Spleen (tissue), 11 donors: ENCODE data around the gene PLVAP. TPM values are rescaled to one million over a fixed set of nuclear protein-coding genes. Genes with fewer than 3 reads are reported as not detected.

Experiments
- DNase-seq: peaks from one replicate; pipeline ENCODE4 v3.0.0-alpha.2; 2020
- H3K27ac ChIP-seq, 8 donors: fragments of 200-600 bp; sonication (generic) in 7 of 8; 1 replicate in 4 of 8; 2 replicates in 4 of 8; pipeline versions ENCODE4 v1.5.0 to v1.8.0; 2016 to 2021; ENCODE audit warnings: inconsistent platforms in 4 of 8, mild to moderate bottlenecking in 4 of 8, moderate library complexity in 1 of 8
- H3K27me3 ChIP-seq, 7 donors: fragments of 200-600 bp; sonication (generic) in 6 of 7; replicated peaks in 1 of 7; 1 replicate in 4 of 7; 2 replicates in 3 of 7; pipeline versions ENCODE4 v1.5.0 to v1.8.0; 2016 to 2021; ENCODE audit warnings: inconsistent platforms in 3 of 7, mild to moderate bottlenecking in 1 of 7
- H3K36me3 ChIP-seq, 6 donors: fragments of 200-600 bp; sonication (generic) in 5 of 6; 1 replicate in 4 of 6; 2 replicates in 2 of 6; pipeline versions ENCODE4 v1.5.0 to v1.8.0; 2016 to 2021; ENCODE audit warnings: inconsistent platforms in 2 of 6
- H3K4me1 ChIP-seq, 6 donors: fragments of 200-600 bp; sonication (generic) in 5 of 6; 1 replicate in 3 of 6; 2 replicates in 3 of 6; pipeline versions ENCODE4 v1.5.0 to v1.8.0; 2016 to 2021; ENCODE audit warnings: inconsistent platforms in 3 of 6
- H3K4me3 ChIP-seq, 8 donors: fragments of 200-600 bp; sonication (generic) in 7 of 8; 1 replicate in 4 of 8; 2 replicates in 4 of 8; pipeline versions ENCODE4 v1.5.0 to v1.8.0; 2016 to 2021; ENCODE audit warnings: inconsistent platforms in 4 of 8, mild to moderate bottlenecking in 4 of 8, moderate library complexity in 2 of 8
- H3K9me3 ChIP-seq, 8 donors: fragments of 200-600 bp; sonication (generic) in 7 of 8; 1 replicate in 4 of 8; 2 replicates in 4 of 8; pipeline versions ENCODE4 v1.5.0 to v1.8.0; 2016 to 2021; ENCODE audit warnings: inconsistent platforms in 4 of 8
- CTCF ChIP-seq, 11 experiments: fragments of 200-600 bp in 7 of 11; fragments of 450-650 bp in 4 of 11; sonication (generic) in 4 of 11; IDR thresholded peaks in 8 of 11; conservative IDR thresholded peaks in 3 of 11; 1 replicate in 7 of 11; 2 replicates in 4 of 11; pipeline versions ENCODE4 v1.4.0 to v1.8.0; 2016 to 2021; ENCODE audit warnings: antibody characterized with exemption in 11 of 11, inconsistent platforms in 4 of 11, mild to moderate bottlenecking in 1 of 11
- POLR2A ChIP-seq, 3 donors: fragments of 450-650 bp; IDR thresholded peaks; one replicate each; pipeline ENCODE4 v1.5.1; 2017; ENCODE audit warnings: antibody characterized with exemption in 3 of 3, mild to moderate bottlenecking in 1 of 3
- POLR2AphosphoS5 ChIP-seq, 3 donors: sonication (generic); formaldehyde crosslinking; IDR thresholded peaks; one replicate each; pipeline ENCODE4 v1.5.1; 2017; ENCODE audit warnings: antibody characterized with exemption in 3 of 3
- WGBS, 5 donors: extraction: QIAGEN DNeasy Blood & Tissue Kit in 3 of 5; methylation state at CpG; one replicate each; pipeline versions ENCODE4 v1.1.5 to v1.1.7; 2013 to 2018; 5-methylcytosine and 5-hydroxymethylcytosine counted together
- intact Hi-C: fragments of 100-400 bp; cut with DNase I; formaldehyde crosslinking; loops from one replicate; pipeline ENCODE4 v1.15.0; 2023; ENCODE audit warnings: low total_unique reads
- polyA plus RNA-seq, 3 donors: library from polyadenylated mRNA; stranded (reverse); fragments of 200-250 nt; gene quantifications; one replicate each; pipeline ENCODE4 v1.2.1, GENCODE V29; 2013
- total RNA-seq, 7 donors: library from RNA; depleted of rRNA in 3 of 7; stranded (reverse); fragments of >200 nt in 3 of 7; fragmentation: NEBNext Ultra II Directional in 4 of 7; extraction: Animal tissue kit (Norgen Biotek cat#: 25700) in 4 of 7; gene quantifications; one replicate each; pipeline versions ENCODE4 v1.1.0 to v1.2.1, GENCODE V29; 2016 to 2021
- donor health status: healthy with polysubstance abuse.
- donor health status: DM: no; HTN: no; CAD: no; lungs with moderate emphysema.
- donor health status: DM: no; HTN: no; CAD: no.
- donor health status: Bipolar disorder and iron deficiency.
- donor health status: healthy.
- donor health status: DM: no; HTN: no; CAD: no.
- donor health status: DM: yes; HTN: yes; CAD: no.

The PLVAP gene
- total and polyA plus RNA-seq, 10 donors = 26.6 to 555 (median 266) TPM

DNA sequence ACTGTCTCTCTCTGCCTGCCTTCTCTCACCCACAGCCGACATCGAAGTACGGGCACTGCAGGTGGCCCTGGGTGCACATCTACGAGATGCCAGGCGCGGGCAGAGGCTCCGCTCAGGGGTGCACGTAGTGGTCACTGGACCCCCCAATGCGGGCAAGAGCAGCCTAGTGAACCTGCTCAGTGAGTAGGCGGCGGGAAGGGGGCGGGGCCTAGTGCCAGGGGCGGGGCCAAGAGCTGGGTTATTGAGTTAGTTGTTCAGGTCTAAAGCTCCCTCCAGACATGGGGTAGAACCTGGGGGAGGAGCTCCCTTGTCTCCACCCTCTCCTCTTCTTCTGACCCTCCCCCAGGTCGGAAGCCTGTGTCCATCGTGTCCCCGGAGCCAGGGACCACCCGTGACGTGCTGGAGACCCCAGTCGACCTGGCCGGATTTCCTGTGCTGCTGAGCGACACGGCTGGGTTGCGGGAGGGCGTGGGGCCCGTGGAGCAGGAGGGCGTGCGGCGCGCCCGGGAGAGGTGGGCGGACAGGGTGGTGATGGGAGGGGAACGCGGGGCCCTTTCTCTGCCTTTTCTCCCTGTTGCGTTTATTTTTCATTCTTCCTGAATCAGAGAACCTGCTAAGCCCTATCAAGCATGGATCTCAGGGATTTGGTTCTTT lies 37.9 kb downstream of the PLVAP start:
- Histone ChIP-seq H3K4me1 (peaks cover 14 to 58% (median 36%) of the 10 kb centered on the region in 6 donors), H3K36me3 (peaks cover 0 to 25% (median 8%) of the 10 kb centered on the region in 6 donors), H3K9me3 (no peaks in the 10 kb centered on the region), H3K4me3 (no peak overlapping the region), H3K27me3 (peaks cover 0 to 2% (median 0%) of the 10 kb centered on the region in 7 donors), H3K27ac (no peak overlapping the region)
- TF ChIP-seq POLR2A (IDR thresholded peaks at IDR 0.05) (no peak), POLR2AphosphoS5 (IDR thresholded peaks at IDR 0.05) (no peak), CTCF (IDR thresholded peaks at IDR 0.05 in 8 of 11, conservative IDR thresholded peaks at IDR 0.05 in 3 of 11) (no peak)
- intact Hi-C loops = no loop called here
- peak; percentile 83 for DNase-seq
- WGBS, 5 donors = 90 to 93% (median 91%) methylated on average over 28 to 34 of the region's 34 CpGs

- WGBS, 5 donors = 92 to 94% (median 93%) methylated on average over 17 to 30 of the region's 30 CpGs
- intact Hi-C loops = no loop called here
- Histone ChIP-seq H3K27me3 (peaks cover 0 to 5% (median 0%) of the 10 kb centered on the region in 7 donors), H3K4me3 (peak overlapping the region in 5 of 8 donors; percentile 50 to 83 (median 74)), H3K4me1 (peaks cover 19 to 64% (median 42%) of the 10 kb centered on the region in 6 donors), H3K9me3 (no peaks in the 10 kb centered on the region), H3K27ac (no peak overlapping the region), H3K36me3 (peaks cover 0 to 25% (median 8%) of the 10 kb centered on the region in 6 donors)
- TF ChIP-seq POLR2AphosphoS5 (IDR thresholded peaks at IDR 0.05) (no peak), CTCF (IDR thresholded peaks at IDR 0.05 in 8 of 11, conservative IDR thresholded peaks at IDR 0.05 in 3 of 11) (no peak), POLR2A (IDR thresholded peaks at IDR 0.05) (no peak)
- DNase-seq = peak; percentile 84
Measured at GRCh38 chr19:17338433-17339078, 38.6 kb downstream of the PLVAP start.

- intact Hi-C loops = no loop called here
- peak; percentile 86 for DNase-seq
- H3K36me3 ChIP-seq = peaks cover 0 to 25% (median 8%) of the 10 kb centered on the region in 6 donors
- H3K27me3 ChIP-seq = peaks cover 0 to 5% (median 0%) of the 10 kb centered on the region in 7 donors
- H3K4me1 ChIP-seq = peaks cover 19 to 71% (median 48%) of the 10 kb centered on the region in 6 donors
- no peak for TF ChIP-seq POLR2A (IDR thresholded peaks at IDR 0.05)
- TF ChIP-seq CTCF (IDR thresholded peaks at IDR 0.05 in 8 of 11, conservative IDR thresholded peaks at IDR 0.05 in 3 of 11) = no peak
- TF ChIP-seq POLR2AphosphoS5 (IDR thresholded peaks at IDR 0.05) = peak in 1 of 3 donors; percentile 5
- WGBS, 5 donors = 7 to 18% (median 7%) methylated on average over 16 to 50 of the region's 50 CpGs
- H3K9me3 ChIP-seq = no peaks in the 10 kb centered on the region
- H3K4me3 ChIP-seq = peak overlapping the region; percentile 50 to 83 (median 74)
- peak overlapping the region; percentile 87 to 94 (median 90) for H3K27ac ChIP-seq
Measured at GRCh38 chr19:17337675-17338432, 39.3 kb downstream of the PLVAP start.
